ENCODE measurements around the gene SLCO1C1. TPM values are rescaled to one million over a fixed set of nuclear protein-coding genes. Genes with fewer than 3 reads are reported as not detected.

Gene SLCO1C1
- total RNA-seq, 1 experiment from 2014 or later, result not detected

- no peaks in the 10 kb centered on the region for H3K27me3 ChIP-seq (ENCODE audit: insufficient read depth, low read length)
- no peak overlapping the region for H3K27ac ChIP-seq (ENCODE audit: low read depth, low read length)
- no peaks in the 10 kb centered on the region for H4K20me1 ChIP-seq (ENCODE audit: insufficient read depth)
- POLR2A ChIA-PET, result no interaction called here
- RAD21 ChIA-PET (ENCODE audit: low non-redundant PET in 1 of 2, low total read pairs in 2 of 2, uncharacterized antibody in 2 of 2, unreplicated experiment in 2 of 2), result no interaction called here
- no peaks in the 10 kb centered on the region for H3K36me3 ChIP-seq (ENCODE audit: control insufficient read depth in 1 of 2, insufficient read depth in 2 of 2, low read length in 2 of 2)
- no peak overlapping the region for H2AFZ ChIP-seq (ENCODE audit: low read depth, low read length, poor library complexity, severe bottlenecking)
- no TSS peak for BruUV-seq (replicated peaks)
- intact Hi-C loops (cut with micrococcal nuclease), result no loop called here
- TF ChIP-seq MAX (IDR thresholded peaks at IDR 0.05), result no peak
- TF ChIP-seq SIN3A (IDR thresholded peaks at IDR 0.05; ENCODE audit: low read depth), result no peak
- no peak for TF ChIP-seq CTCF (IDR thresholded peaks at IDR 0.05 in 2 of 3, conservative IDR thresholded peaks at IDR 0.05 in 1 of 3; ENCODE audit: borderline replicate concordance in 1 of 3, insufficient read depth in 1 of 3, low read depth in 2 of 3, low read length in 2 of 3)
- TF ChIP-seq TCF7L2 (IDR thresholded peaks at IDR 0.05; ENCODE audit: borderline replicate concordance, extremely low read depth, insufficient read depth, insufficient read length), result no peak
- no peak for TF ChIP-seq YY1 (IDR thresholded peaks at IDR 0.05; ENCODE audit: extremely low read depth, insufficient replicate concordance, low read depth, low read length)
- no peak for TF ChIP-seq EZH2 (IDR thresholded peaks at IDR 0.05)
- TF ChIP-seq POLR2AphosphoS5 (IDR thresholded peaks at IDR 0.05; ENCODE audit: low read depth, low read length), result no peak
- no peak for TF ChIP-seq CBX3 (IDR thresholded peaks at IDR 0.05; ENCODE audit: low read depth)
- TF ChIP-seq ZFX (IDR thresholded peaks at IDR 0.05), result no peak
- no peak for TF ChIP-seq RAD21 (IDR thresholded peaks at IDR 0.05; ENCODE audit: low read depth)
- TF ChIP-seq FOSL1 (IDR thresholded peaks at IDR 0.05; ENCODE audit: low read depth), result no peak
- TF ChIP-seq REST (IDR thresholded peaks at IDR 0.05; ENCODE audit: low read depth), result no peak
- TF ChIP-seq SRF (IDR thresholded peaks at IDR 0.05; ENCODE audit: low read depth), result no peak
- no peak for TF ChIP-seq SP1 (IDR thresholded peaks at IDR 0.05; ENCODE audit: low read depth)
- TF ChIP-seq JUND (IDR thresholded peaks at IDR 0.05), result no peak
- no peak overlapping the region for H3K4me2 ChIP-seq (ENCODE audit: low read length)
- DNase-seq (ENCODE audit: low read depth, low spot score) (no peak), ATAC-seq (no peak)
- no peaks in the 10 kb centered on the region for H3K9me2 ChIP-seq (ENCODE audit: insufficient read depth)
- no peak overlapping the region for H3K4me3 ChIP-seq (replicated peaks in 1 of 2; ENCODE audit: low read depth in 1 of 2, low read length in 2 of 2)
- H3K9me3 ChIP-seq (ENCODE audit: control insufficient read depth in 1 of 2, insufficient read depth in 1 of 2, low read depth in 1 of 2, low read length in 2 of 2), result no peaks in the 10 kb centered on the region
- no peaks in the 10 kb centered on the region for H3K79me2 ChIP-seq (ENCODE audit: insufficient read depth, low read length)
- H3K4me1 ChIP-seq (ENCODE audit: control insufficient read depth in 1 of 2, insufficient read depth in 2 of 2, low read length in 2 of 2), result no peaks in the 10 kb centered on the region
- CTCF ChIA-PET, result no interaction called here
- no peak overlapping the region for H3K9ac ChIP-seq (ENCODE audit: low read length)
These were observed 53.1 kb downstream of the SLCO1C1 start for GRCh38 chr12:20748198-20748597.

All from HCT116 (cell line).